ENCODE measurements around the gene GDAP1L1.

DNA sequence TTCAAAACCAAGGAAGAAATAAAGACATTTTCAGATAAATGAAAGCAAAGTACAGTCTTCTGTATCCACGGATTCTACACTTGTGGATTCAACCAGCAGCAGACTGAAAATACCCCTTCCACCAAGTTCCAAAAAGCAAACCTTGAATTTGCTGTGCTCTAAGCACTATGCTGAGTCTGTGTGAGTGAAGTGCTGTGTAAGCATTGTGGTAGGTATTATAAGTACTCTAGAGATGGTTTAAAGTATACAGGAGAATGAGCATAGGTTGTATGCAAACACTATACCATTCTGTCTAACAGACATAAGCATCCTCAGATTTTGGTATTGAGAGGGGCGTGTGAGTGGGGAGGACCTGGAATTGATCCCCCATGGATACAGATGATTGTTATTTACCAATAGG, 46.1 kb upstream of the GDAP1L1 start:
- TF ChIP-seq, protein P1, sequence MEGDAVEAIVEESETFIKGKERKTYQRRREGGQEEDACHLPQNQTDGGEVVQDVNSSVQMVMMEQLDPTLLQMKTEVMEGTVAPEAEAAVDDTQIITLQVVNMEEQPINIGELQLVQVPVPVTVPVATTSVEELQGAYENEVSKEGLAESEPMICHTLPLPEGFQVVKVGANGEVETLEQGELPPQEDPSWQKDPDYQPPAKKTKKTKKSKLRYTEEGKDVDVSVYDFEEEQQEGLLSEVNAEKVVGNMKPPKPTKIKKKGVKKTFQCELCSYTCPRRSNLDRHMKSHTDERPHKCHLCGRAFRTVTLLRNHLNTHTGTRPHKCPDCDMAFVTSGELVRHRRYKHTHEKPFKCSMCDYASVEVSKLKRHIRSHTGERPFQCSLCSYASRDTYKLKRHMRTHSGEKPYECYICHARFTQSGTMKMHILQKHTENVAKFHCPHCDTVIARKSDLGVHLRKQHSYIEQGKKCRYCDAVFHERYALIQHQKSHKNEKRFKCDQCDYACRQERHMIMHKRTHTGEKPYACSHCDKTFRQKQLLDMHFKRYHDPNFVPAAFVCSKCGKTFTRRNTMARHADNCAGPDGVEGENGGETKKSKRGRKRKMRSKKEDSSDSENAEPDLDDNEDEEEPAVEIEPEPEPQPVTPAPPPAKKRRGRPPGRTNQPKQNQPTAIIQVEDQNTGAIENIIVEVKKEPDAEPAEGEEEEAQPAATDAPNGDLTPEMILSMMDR (IDR thresholded peaks at IDR 0.05): no peak
- no peak for TF ChIP-seq POLR2AphosphoS5 (IDR thresholded peaks at IDR 0.05)
- no peak for TF ChIP-seq POLR2A (IDR thresholded peaks at IDR 0.05)
